NAMALWA (cell line): ENCODE measurements around the gene LAG3.
A peak's percentile ranks its signal among the peaks of the same experiment; 100 is the strongest.

Experiments used
- DNase-seq: peaks from one replicate; pipeline ENCODE4 v3.0.0-alpha.2; 2015; ENCODE audit warnings: low spot score

Gene LAG3

GRCh38 chr12:6824085-6824775, 51.9 kb downstream of the LAG3 start:
- DNase-seq: no peak

GRCh38 chr12:6824901-6825381, 52.6 kb downstream of the LAG3 start:
- no peak for DNase-seq

GRCh38 chr12:6825398-6826124, 53.2 kb downstream of the LAG3 start:
- DNase-seq: peak; percentile 77

GRCh38 chr12:6826125-6826733, 53.9 kb downstream of the LAG3 start:
- DNase-seq: no peak

- DNase-seq: no peak
Observed at GRCh38 chr12:6826734-6827436, 54.6 kb downstream of the LAG3 start.

- DNase-seq: peak; percentile 55
Observed at GRCh38 chr12:6827437-6827911, 55.2 kb downstream of the LAG3 start.
